Vagina (tissue), 2 donors: ENCODE data around the gene CBLL1.

Experiments used
- POLR2AphosphoS5 ChIP-seq, 2 donors: sonication (generic); formaldehyde crosslinking; IDR thresholded peaks; one replicate each; pipeline ENCODE4 v1.9.0; 2017; ENCODE audit warnings: antibody characterized with exemption in 2 of 2, mild to moderate bottlenecking in 2 of 2, low read depth in 1 of 2; ENCODE audit not compliant: insufficient read depth in 1 of 2
- TF ChIP-seq, protein P1 (sequence below), 3 experiments: fragments of 450-650 bp in 2 of 3; fragments of 200-600 bp in 1 of 3; sonication (generic) in 1 of 3; IDR thresholded peaks; one replicate each; pipeline ENCODE4 v1.5.1; 2017 to 2019; ENCODE audit warnings: antibody characterized with exemption in 3 of 3, mild to moderate bottlenecking in 2 of 3, moderate library complexity in 2 of 3

DNA sequence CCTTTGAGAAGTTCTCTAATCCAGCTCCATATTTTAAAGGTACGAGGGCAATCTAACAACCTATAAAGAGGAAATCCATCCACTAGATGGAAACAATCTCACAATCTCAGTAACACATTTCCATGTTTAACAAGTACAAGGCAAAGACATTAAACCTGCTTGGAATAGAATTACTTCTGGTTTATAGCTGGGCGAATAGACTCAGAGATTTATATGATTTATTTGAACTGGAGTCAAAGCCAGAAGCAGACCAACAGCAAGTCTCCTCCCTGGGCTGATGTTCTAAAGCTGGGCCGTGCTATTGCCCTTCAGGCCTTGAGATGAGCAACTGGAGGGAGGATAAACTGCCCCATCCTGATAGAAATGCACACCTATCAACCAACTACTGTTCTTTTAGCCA is 33.8 kb downstream of the CBLL1 start:
- TF ChIP-seq, protein P1, sequence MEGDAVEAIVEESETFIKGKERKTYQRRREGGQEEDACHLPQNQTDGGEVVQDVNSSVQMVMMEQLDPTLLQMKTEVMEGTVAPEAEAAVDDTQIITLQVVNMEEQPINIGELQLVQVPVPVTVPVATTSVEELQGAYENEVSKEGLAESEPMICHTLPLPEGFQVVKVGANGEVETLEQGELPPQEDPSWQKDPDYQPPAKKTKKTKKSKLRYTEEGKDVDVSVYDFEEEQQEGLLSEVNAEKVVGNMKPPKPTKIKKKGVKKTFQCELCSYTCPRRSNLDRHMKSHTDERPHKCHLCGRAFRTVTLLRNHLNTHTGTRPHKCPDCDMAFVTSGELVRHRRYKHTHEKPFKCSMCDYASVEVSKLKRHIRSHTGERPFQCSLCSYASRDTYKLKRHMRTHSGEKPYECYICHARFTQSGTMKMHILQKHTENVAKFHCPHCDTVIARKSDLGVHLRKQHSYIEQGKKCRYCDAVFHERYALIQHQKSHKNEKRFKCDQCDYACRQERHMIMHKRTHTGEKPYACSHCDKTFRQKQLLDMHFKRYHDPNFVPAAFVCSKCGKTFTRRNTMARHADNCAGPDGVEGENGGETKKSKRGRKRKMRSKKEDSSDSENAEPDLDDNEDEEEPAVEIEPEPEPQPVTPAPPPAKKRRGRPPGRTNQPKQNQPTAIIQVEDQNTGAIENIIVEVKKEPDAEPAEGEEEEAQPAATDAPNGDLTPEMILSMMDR (IDR thresholded peaks at IDR 0.05) = no peak
- TF ChIP-seq POLR2AphosphoS5 (IDR thresholded peaks at IDR 0.05; ENCODE audit: insufficient read depth in 1 of 2, low read depth in 1 of 2) = no peak
